Measurements from ENCODE around the gene TIMP1. TPM values are rescaled to one million over a fixed set of nuclear protein-coding genes. Genes with fewer than 3 reads are reported as not detected.

Gene TIMP1
- total RNA-seq, 2 experiments from 2014 or later: 2.7 to 3.2 TPM

GRCh38 chrX:47632666-47633065 lies 50.4 kb downstream of the TIMP1 start:
- Mint-ChIP-seq H3K9me3 (no peaks in the 10 kb centered on the region), H3K27ac (no peak overlapping the region), H3K4me3 (no peak overlapping the region), H3K27me3 (no peaks in the 10 kb centered on the region), H3K36me3 (peaks cover 10% of the 10 kb centered on the region), H3K4me1 (peaks cover 16% of the 10 kb centered on the region)
- DNase-seq: no peak

GRCh38 chrX:47633689-47634590 lies 51.7 kb downstream of the TIMP1 start:
- Mint-ChIP-seq H3K27ac (no peak overlapping the region), H3K4me3 (no peak overlapping the region), H3K36me3 (peaks cover 15% of the 10 kb centered on the region), H3K9me3 (no peaks in the 10 kb centered on the region), H3K4me1 (peaks cover 19% of the 10 kb centered on the region), H3K27me3 (no peaks in the 10 kb centered on the region)
- DNase-seq: no peak

GRCh38 chrX:47634871-47635575 lies 52.8 kb downstream of the TIMP1 start:
- DNase-seq: no peak
- H3K36me3 Mint-ChIP-seq: peaks cover 25% of the 10 kb centered on the region

More at GRCh38 chrX:47634871-47635575, 52.8 kb downstream of the TIMP1 start:
- peaks cover 14% of the 10 kb centered on the region for H3K4me1 Mint-ChIP-seq
- H3K4me3 Mint-ChIP-seq: no peak overlapping the region
- H3K9me3 Mint-ChIP-seq: no peaks in the 10 kb centered on the region
- no peak overlapping the region for H3K27ac Mint-ChIP-seq
- H3K27me3 Mint-ChIP-seq: no peaks in the 10 kb centered on the region

Other genes with a start within 250 kb of the TIMP1 start
- 1 to 10 TPM in 1 of 2 experiments, under 1 TPM in 1; 0.78 to 1.2 TPM for gene ZNF157, start 211.9 kb upstream of the TIMP1 start, total RNA-seq
- 1 to 10 TPM; 8.8 TPM for gene ZNF41, start 99.2 kb upstream of the TIMP1 start, total RNA-seq
- gene ARAF, start 21.2 kb upstream of the TIMP1 start, total RNA-seq: 10 to 100 TPM; 65.1 to 70.8 TPM
- gene SYN1, start 37.4 kb downstream of the TIMP1 start, total RNA-seq: 1 to 10 TPM in 1 of 2 experiments, under 1 TPM in 1; 0.91 to 1.4 TPM
- gene CFP, start 47.5 kb downstream of the TIMP1 start, total RNA-seq: 1 to 10 TPM in 1 of 2 experiments, under 1 TPM in 1; 0.90 to 1.9 TPM
- 10 to 100 TPM; 65.4 to 67.5 TPM for gene ELK1, start 68.1 kb downstream of the TIMP1 start, total RNA-seq
- 100 to 1,000 TPM; 150 to 154 TPM for gene UXT, start 76.7 kb downstream of the TIMP1 start, total RNA-seq

Measured in activated naive CD8-positive, alpha-beta T cell treated with anti-CD3 and anti-CD28 coated beads for 36 hours (primary cell).